NB4 (cell line): ENCODE data around the gene TESK2.

Source experiments
- CTCF ChIP-seq: IDR thresholded peaks from one replicate; pipeline ENCODE4 v1.5.1; 2012; ENCODE audit warnings: low read depth, low read length
- MYC ChIP-seq: IDR thresholded peaks from 2 replicates; pipeline ENCODE4 v1.6.1; 2011; ENCODE audit warnings: low read depth, low read length
- POLR2A ChIP-seq: IDR thresholded peaks from 2 replicates; pipeline ENCODE4 v1.6.1; 2011; ENCODE audit warnings: mild to moderate bottlenecking; ENCODE audit not compliant: insufficient read length; ENCODE audit errors: extremely low read depth

- TF ChIP-seq CTCF (no peak), POLR2A (no peak), MYC (no peak)
Observed at GRCh38 chr1:45442272-45442671, 48.7 kb downstream of the TESK2 start.
